GM21786 (cell line): ENCODE results near the gene HIVEP2.
A peak's percentile ranks its signal among the peaks of the same experiment; 100 is the strongest.

ENCODE experiments used
- ATAC-seq: cut with Tn5 transposase; IDR thresholded peaks from one replicate; pipeline ENCODE4 v1.9.1; 2021; ENCODE audit not compliant: unreplicated experiment

The HIVEP2 gene

DNA sequence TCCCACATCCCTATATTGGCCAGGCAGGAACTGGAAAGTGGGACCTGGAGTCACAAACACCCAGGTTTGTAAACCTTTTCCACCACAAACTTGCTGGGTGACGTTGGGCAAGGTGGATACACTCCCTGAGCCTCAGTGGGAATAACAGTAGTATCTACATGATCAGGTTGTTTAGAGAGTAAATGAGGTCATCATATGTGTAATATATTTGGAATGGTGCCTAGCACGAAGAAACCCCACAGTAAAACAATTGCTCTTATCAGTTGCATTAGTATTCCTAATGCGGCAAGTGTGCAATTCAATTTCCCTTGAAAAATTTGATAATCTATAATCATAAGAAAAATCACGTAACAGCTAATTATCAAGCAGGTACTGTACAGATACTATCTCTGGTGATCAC is 51.9 kb downstream of the HIVEP2 start:
- no peak for ATAC-seq

DNA sequence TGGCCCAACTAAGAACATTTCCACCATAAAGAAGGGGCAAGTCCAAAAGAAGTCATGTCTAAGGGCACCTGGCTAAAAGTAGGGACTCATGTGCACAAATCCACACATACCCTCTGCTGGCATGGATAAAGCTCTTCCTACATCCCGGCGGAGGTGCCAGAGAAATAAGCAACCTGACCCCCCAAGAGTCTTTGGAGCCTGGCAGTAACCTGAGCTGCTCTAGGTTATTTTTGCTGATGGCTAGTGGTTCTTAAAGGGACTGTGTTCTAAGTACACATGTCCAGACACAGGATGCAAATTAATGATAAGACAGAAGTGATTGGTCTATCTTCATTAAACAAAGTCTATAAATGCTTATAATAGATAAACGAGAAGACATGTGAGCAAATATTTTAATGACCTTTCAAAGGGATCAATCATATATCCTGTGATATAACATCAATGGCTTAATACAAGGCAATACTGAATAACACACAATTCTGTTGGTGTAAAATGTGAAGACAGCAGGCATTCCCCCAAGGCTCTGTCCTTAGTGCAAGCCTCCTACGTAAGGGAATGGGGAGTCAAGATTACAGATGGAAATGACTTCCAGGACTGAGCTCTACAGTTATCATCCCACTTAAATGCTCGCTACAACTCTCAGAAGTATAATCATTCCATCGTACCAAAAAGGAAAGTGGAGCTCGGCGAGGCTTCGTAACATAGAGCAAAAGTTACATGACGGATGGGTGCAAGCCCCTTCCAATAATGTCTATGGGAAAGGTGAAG is 52.5 kb downstream of the HIVEP2 start:
- ATAC-seq: no peak

DNA sequence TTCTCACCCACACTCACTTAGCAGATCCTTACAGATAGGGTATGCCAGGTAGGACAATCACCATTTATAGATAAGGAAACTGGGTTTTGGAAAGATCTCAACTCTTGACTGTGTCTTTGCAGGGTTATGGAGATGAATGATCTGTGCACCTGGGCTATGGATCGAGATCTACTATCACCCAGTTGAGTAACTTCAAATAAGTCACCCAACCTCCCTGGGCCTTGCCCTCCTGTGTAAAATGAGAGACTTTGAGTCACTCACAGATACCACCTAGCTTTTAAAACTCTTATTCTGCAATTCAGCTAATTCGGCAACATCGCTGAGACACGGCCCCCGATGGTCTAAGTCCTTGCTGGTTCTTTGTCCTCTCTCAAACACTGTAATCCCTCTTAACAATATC is 53.5 kb downstream of the HIVEP2 start:
- no peak for ATAC-seq

DNA sequence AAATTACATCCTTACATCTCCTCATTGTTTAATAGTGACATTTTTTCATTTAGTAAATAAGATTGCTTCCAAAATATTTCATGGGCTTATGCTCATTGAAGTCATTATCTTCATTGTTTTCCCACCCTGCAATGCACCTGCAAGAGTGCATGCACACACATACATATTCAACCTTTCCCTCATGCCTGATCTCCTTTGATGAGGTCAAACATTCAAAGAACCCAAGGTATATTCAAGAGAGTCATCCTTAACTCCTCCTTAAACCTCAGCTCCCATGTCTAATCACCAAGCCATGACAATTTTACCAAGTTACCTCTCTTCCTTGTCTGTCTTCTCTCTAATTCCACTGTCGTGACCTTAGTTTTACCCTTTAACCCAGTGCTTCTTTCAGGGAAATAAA is 56.5 kb downstream of the HIVEP2 start:
- ATAC-seq: no peak

DNA sequence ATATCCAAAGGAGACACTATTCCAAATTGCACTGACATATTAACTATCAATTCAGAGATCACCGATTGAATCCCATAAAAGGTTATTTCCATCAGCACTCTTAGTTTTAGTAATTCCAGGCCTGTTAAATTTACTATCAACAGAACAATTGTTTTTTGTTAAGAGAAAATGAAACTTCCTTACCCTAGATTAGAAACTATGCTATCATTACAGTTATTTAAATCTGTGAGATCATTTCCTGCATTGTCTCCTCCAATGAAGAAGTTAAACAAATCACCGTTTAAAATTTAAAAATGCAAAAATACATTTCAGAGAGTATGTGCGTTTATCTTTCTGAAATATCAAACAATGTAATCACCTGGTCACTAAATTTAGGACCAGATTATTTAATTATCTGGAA is 57.5 kb downstream of the HIVEP2 start:
- no peak for ATAC-seq

DNA sequence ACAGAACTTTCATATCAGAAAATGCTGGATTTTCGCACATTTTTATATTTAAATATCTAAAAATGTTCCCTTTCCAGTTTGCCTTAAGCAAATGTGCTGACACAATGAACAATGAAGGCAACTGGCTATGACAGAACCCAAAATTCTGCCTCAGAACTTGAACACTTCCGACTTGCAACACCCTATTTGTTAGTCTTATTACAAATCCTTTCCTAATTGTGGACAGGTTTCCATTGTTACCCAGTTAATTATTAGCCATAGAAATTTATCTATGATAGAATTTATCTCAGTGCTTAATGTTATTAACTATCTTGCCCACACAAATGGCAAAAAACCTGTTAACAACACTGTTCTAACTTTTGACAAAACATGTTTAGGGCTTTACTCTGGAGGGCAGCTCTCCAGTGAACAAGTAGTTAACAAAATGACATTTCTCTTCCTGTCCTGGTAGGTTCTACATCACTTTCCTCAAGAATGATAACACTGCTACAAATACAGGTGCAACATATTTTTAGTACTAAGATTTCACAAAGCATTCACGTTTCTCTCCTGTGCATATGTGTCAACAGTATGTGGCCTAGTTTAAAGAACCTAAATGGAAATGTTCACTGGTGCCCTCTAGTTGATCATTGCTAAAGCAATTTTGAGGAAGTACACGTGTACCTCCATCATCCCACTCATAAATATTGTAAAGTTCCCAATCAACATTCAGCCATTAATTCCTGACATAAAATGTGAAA is 58.4 kb downstream of the HIVEP2 start:
- ATAC-seq: peak; percentile 78

DNA sequence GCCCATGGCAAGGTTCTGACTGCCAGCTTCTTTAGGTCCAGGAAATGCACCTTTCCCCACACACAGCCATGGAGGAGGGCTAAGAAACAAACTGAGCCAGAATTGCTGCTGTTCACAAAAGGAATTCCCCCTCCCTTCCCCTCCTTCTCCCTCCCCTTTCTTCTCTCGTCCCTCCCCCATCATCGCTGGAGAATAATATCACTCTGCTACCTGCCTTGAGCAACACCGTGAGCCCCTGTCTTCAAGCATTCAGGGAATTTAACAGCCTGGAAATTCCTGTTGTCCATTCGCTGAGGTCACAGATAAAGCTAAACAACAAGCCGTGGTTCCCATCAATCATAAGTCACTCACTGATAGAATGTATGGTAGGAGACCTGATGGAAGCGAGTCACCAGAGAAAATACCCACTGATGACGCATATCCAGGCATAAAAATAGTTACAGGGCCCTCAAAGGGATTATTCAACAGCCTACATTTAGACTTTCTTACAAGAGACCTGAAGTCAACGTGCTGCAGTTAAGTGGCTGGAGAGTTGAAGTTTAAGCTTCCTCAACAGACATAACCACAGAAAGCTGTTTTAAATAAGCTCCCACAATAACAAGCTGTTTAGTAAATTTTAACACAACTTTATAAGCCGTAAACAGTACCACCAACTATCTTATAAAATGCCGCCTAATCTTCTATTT is 59.7 kb downstream of the HIVEP2 start:
- peak; percentile 71 for ATAC-seq

DNA sequence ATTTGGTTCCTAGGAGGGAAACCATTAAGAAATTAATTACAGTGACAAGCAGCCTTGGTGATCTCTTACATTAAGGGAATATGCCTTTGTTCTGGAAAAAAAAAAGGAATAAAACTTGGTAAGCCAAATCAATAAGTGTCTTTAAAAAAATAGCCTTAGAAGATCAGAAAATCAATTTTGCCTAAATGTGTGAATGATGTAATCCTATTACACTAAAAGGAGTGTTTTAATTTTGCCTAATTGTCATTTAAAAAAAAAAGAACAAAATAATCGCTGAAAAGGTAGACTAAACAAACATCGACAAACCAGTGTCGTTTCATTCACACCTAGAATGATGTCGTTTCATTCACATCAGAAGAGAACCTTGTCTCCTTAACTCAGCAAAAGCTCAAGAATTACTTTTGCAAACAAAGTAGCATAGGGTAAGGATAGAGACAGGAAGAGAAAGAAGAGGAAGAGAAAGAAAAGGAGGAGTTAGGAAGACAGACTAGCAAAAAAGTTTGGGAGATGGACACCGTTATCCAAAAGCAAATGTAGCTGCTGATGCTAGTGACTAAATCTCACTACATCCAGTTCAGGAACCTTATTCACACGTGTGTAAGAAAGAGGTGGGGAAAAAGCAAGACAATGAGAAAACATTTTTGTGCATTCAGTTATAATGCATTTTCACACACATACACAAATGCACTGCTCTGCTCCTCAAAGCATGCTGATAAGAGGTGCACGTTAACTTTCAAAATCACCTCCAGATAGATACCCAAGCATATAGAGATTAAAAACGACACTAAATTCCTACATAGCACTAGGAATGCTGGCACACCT is 60.6 kb downstream of the HIVEP2 start:
- ATAC-seq: no peak

DNA sequence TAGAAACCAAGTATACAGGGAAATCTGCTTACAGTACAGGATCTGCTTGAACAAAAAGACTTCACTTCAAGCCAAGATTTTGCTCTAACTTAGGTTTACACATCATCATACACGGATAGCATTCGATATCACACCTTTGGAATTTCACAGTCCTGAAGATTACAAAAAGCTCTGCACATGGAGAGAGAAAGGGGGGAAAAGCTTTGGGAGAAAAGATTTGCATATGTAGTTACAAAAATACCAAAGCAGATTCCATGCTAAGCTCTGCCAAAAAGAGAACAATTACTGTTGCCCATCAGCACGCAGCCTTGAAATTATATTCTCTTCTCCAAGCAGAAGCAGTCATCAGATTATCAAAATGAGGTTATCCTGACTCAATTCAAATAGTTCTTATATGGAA is 62.0 kb downstream of the HIVEP2 start:
- no peak for ATAC-seq

DNA sequence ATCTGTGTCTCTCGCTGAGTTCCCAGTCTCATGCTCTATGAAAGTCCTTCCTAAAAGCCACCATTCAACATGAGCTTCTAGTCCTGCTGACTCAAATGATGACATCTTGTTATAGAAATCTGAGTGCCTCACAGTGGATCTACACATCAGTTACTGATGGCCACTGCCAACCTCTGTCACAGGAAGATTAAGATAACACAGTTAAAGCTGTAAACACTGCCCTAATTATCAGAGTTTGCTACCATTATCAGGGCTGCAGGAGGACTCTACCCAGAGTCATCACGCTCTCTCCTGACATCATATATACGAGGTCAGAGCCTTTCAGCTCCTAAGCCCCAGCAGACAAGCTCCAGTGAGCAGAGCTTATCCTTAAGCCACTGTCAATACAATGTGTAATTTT is 63.2 kb downstream of the HIVEP2 start:
- no peak for ATAC-seq

DNA sequence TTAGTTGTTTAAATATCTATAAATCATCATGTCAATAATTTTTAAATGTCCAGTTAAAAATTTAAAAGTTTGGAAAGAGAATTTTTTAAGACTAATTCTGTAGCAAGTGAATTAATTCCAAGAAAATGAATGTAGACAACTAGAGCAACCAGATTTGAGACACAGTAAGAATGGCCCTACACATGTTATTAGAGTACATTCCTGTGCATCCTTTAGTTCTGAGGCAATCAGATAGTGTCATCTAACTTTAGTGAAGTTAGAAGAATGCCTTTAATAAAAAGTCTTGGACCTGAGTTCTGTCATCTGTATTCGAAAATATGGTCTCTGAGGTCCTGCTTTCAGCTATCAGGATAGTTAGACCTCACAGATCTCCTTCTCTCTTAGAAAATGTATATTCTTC is 63.7 kb downstream of the HIVEP2 start:
- no peak for ATAC-seq

DNA sequence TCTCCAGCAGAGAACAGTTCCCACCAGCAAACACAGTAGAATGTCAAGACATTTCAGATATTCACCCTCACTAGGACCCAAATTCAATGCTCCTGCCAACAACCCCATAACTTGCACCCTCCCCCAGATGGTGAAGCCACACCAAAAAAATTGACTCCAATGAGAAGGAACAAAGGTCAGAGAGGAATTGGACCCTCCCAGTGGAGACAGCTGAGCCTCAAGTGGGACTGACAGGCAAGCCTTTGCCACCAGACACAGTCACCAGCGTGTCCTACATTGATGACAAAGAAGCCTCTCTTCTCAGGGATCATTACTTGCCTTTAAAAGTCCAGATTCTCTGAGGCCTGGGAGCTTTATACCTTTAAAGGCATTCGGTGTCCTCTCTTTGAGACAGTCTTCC is 64.8 kb downstream of the HIVEP2 start:
- no peak for ATAC-seq

DNA sequence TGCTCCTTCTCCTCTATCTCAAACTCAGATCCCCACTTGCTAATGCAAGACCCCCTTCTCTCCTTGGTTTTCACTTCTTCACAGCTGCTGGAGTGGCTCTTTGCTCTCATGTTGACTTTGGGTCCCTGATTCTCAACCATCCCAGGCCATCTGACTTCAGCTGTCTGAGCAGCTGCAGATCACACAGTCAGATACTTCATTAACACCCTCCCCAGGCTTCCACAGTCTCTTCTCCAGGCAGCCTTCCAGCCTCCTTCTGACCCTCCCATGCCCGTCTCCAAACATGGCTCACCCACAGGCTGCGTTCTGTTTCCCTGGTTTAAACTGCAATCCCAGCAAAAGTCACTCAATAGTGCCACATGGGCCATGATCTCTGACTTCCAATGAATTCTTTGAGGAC is 65.4 kb downstream of the HIVEP2 start:
- no peak for ATAC-seq

DNA sequence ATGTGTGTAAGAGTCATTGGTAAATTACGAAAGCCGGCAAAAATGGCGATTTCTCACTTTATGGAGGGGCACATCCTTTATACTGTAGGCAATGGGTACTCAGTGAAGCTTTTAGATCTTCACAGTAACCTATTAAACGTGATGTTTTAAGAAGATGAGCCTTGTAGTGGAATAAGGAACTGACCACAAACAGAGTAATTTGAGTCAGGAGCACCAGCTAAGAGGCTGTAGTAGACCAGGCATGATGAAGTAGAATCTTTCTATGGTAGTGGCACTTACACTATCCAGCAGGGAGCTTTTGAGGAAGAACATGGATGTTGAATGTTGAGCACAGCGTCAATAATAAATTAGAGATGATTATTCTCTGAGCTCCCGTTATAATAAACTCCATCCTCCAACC is 65.9 kb downstream of the HIVEP2 start:
- no peak for ATAC-seq

DNA sequence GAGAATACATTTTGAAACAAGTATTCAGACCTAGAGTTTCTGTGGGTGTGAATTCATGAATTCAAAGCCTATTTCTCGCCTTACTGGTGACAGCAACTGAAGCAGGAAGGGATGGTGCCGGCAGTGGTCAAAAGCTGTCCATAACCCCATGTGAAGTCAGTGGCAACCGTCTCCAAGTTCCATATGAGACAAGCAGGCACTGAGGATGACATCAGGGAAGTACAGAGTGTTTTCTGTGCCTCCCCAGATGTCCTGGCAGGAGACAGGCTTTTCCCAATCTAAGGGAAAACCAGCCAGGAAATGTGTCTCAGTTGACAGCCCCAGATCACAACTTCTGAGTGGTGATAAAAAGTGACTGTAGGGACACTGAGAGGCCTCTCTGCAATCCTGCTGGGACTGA is 66.6 kb downstream of the HIVEP2 start:
- no peak for ATAC-seq

DNA sequence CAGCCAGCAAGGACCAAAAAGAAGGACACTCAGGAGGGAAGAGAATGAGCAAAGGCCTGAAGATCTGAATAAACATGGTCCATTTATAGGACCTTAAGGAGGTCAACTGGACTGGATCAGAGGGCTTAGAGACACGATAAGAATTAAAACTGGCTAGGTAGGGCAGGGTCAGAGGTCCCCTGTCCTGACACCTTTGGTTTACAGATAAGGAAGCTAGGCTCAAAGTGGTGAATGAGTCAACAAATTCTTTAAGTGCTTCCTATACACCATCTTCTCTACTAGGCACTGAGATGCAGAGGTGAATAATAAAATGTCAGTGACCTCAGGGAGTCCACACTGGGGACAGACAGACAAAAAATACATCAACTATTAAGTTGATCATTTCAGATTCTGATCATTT is 70.3 kb downstream of the HIVEP2 start:
- no peak for ATAC-seq

DNA sequence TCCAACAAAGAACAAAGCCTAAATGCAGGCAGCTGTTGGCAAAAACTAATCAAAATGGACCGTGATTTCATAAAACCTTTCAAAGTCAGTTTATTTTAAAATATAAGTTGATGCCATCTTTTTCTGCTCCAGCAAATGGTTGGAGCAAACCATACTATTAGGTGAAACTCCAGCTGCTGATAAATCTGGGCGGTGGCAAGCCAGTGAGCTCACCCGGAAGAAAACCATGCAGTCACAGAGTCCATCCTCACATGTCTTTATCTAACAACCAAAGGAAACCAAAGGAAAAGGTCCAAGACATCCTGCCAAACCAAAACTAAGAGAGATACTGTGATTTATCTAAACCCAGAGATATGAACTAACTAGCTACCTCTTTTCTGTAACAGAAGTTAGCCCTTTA is 72.6 kb downstream of the HIVEP2 start:
- ATAC-seq: no peak

DNA sequence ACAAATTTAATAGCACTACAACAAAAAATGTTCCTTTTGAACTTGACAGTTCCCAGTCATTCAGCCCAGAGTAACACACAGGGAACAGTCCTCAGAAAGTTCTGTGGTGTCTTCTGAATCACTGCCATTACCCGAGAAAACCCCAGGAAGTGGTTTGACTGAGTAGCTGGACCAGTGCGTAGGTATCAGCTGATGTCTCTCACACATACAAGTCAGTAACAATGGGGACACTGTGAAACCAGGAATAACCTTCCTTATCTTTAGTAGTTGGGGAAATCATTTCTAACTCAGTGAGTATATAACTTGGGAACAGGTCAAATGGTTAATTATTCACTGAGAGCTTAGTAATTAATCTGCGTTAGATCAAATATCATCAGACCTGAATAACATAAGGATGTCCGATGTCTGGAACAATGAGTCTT is 73.1 kb downstream of the HIVEP2 start:
- peak; percentile 94 for ATAC-seq

DNA sequence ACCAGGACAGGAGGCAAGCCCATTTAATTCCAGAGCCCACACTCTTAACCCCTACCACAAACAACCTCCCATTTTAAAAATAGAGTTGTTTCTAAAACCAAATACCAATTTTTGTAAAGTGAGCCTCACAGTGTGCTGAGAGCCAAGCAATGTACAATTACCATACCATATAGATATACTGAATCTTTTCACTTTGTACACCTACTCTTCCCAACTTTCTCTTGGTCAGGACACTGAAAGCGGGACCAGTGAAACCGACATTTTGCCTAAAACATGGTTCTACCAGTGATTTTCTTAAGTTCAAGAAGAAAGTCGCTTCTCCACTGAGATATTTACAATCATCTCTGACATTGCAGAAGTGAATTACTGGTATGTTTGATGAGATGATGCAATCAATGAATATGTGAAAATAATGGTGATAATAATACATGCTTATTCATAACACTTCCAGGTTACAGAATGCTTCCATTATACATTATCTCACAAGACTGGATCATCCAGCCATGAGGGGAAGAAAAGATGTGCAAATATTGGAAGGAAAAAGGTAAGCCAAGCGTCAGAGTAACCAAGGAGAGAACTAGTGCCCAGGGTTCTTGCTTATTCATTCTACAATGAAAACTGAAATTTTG is 74.1 kb downstream of the HIVEP2 start:
- no peak for ATAC-seq

DNA sequence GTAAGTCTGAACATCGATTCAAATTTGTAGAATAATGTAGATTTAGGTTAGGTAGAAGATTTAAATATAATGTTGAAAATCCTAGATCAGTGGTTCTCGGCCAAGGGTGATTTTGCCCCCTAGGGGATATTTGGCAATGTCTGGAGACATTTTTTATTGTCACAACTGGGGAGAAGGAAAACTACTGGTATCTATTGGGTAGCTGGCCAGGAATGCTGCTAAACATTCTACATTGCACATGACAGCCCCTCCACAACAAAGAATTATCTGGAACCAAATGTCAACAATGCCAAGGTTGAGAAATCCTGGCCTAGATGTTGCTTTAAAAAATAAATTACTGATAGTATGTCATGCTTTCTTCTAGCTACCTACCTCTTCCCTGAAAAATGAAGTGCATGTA is 76.1 kb downstream of the HIVEP2 start:
- ATAC-seq: no peak
